ENCODE results near the gene TCEANC2. TPM values are rescaled to one million over a fixed set of nuclear protein-coding genes. Genes with fewer than 3 reads are reported as not detected.

Gene TCEANC2
- total RNA-seq, 2 donors from 2014 or later = 3.3 to 5.6 TPM

DNA sequence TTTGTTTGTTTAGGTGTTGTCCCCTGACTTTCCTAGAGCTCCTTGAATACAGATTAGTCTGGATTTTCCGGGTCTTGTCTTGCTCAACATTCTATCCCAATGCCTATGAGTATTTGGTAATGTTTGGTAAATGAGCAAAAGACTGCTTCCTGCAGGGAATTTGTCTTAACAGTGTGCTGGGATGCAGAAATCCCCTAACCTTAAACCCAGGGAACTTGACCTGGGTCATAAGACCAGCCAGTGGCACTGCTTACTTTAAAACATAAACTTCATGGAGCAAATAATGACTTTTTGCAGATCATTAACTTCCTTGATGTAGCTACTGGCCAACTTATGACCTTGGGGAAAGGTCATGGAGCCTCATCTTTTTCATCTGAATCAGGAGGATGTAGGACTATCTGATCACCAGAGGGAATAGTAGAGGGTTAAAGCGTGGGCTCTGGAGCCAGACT is 27.2 kb downstream of the TCEANC2 start:
- TF ChIP-seq, protein P1, sequence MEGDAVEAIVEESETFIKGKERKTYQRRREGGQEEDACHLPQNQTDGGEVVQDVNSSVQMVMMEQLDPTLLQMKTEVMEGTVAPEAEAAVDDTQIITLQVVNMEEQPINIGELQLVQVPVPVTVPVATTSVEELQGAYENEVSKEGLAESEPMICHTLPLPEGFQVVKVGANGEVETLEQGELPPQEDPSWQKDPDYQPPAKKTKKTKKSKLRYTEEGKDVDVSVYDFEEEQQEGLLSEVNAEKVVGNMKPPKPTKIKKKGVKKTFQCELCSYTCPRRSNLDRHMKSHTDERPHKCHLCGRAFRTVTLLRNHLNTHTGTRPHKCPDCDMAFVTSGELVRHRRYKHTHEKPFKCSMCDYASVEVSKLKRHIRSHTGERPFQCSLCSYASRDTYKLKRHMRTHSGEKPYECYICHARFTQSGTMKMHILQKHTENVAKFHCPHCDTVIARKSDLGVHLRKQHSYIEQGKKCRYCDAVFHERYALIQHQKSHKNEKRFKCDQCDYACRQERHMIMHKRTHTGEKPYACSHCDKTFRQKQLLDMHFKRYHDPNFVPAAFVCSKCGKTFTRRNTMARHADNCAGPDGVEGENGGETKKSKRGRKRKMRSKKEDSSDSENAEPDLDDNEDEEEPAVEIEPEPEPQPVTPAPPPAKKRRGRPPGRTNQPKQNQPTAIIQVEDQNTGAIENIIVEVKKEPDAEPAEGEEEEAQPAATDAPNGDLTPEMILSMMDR (IDR thresholded peaks at IDR 0.05) = no peak
- no peaks in the 10 kb centered on the region for H3K27me3 ChIP-seq
- DNase-seq (ENCODE audit: low spot score) = no peak
- no peak overlapping the region for H3K27ac ChIP-seq
- H3K4me3 ChIP-seq = no peak overlapping the region
- no peaks in the 10 kb centered on the region for H3K9me3 ChIP-seq
- peaks cover 0 to 5% of the 10 kb centered on the region in 2 donors for H3K4me1 ChIP-seq
- H3K36me3 ChIP-seq = no peaks in the 10 kb centered on the region

DNA sequence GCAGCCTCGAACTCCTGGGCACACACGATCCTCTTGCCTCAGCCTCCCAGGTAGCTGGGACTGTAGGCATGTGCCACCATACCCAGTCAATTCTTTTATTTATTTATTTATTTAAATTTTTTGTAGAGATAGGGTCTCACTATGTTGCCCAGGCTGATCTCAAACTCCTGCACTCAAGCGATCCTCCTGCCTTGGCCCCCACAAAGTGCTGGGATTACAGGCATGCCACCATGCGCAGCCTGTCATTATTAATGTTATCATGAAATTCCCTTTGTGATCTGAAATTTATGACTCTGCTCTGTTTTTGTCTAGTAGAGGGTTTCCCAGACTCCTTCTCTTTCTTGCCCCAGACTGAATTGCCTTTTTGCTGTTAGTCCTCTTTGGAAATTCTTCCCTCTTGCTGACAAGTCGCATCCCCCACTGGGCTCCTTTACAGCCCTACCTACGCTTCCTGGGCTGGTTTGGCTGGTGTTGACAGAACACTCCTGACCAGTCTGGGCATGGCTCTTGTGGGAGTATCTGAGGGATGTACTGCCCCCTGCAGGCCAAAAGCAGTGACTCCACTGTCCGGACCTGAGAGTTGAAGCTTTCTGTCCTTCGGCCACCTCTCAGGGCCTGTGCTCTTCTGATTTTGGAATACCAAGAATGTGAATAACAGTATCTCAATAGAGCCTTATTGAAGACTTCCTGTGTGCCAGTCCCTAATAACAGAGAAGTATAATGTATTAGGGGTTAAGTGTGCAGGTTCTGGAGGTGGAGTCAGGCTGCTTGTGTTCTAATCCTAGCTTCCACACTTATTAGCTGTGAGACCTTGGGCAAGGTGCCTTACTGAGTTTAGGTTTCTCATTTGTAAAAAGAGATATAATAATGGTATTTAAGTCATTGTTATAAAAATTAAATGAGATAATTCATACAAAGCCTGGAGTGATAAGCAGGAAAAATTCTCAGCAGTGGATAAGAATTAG is 28.2 kb downstream of the TCEANC2 start:
- TF ChIP-seq, protein P1 (IDR thresholded peaks at IDR 0.05) = peak; percentile 29 to 60
- Histone ChIP-seq H3K4me1 (peaks cover 0 to 5% of the 10 kb centered on the region in 2 donors), H3K9me3 (no peaks in the 10 kb centered on the region), H3K27ac (no peak overlapping the region), H3K4me3 (no peak overlapping the region), H3K27me3 (no peaks in the 10 kb centered on the region), H3K36me3 (no peaks in the 10 kb centered on the region)
- no peak for DNase-seq (ENCODE audit: low spot score)

DNA sequence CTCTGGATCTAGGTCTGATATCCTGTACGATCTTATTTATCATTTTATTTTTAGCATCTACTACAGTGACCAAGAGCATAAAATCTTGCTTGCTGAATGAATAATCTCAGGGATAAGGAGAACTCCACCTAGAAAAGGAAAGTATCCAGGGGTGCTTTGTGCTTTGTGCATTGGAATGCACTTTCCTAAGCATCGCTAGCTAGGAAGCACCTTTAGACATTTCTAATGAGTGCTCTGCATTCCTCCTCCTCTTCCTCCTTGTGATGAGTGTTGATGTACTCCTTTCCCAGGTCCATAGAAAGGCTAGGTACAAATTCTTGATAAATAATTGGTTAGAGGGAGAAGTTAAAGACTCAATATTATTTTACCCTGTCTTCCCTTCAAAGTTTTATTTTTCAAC is 31.4 kb downstream of the TCEANC2 start:
- Histone ChIP-seq H3K4me1 (no peaks in the 10 kb centered on the region), H3K27ac (no peak overlapping the region), H3K9me3 (no peaks in the 10 kb centered on the region), H3K36me3 (no peaks in the 10 kb centered on the region), H3K27me3 (no peaks in the 10 kb centered on the region), H3K4me3 (no peak overlapping the region)
- TF ChIP-seq, protein P1 (IDR thresholded peaks at IDR 0.05) = no peak
- no peak for DNase-seq (ENCODE audit: low spot score)

DNA sequence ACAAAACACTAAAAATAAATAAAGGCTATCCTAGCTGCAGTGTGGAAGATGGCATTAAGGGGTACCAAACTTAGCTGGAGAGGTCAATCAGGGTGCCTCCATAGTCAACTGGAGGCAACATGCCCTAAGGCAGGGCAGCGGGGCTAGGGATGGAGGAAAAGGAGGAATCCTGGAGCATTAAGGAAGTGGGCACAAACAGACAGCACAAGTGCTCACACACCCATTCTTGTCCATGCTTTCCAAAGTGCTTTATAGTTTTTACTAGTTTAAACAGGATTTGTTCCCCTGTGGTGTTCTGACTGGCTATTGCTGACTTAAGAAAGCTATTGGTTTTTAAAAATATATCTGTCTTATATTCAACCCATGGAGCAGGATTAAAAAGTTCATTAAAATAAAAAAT is 33.3 kb downstream of the TCEANC2 start:
- Histone ChIP-seq H3K4me3 (no peak overlapping the region), H3K4me1 (no peaks in the 10 kb centered on the region), H3K27ac (no peak overlapping the region), H3K9me3 (no peaks in the 10 kb centered on the region), H3K36me3 (no peaks in the 10 kb centered on the region), H3K27me3 (no peaks in the 10 kb centered on the region)
- TF ChIP-seq, protein P1 (IDR thresholded peaks at IDR 0.05) = no peak
- DNase-seq (ENCODE audit: low spot score) = no peak

DNA sequence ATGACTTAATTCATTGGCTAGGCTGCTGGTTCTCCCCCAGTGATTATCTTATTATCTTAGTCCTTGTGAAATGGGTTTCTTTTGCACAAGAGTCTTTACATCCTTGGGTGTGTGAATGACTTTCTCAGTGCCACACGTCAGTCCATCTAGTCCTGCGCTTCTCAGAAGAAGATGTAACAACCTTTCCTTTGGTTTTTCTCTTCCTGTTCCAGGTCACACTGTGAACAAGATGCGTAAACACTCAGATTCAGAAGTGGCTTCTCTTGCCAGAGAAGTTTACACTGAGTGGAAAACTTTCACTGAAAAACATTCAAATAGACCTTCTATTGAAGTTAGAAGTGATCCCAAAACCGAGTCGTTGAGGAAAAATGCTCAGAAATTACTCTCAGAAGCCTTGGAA is 35.0 kb downstream of the TCEANC2 start:
- no peak for DNase-seq (ENCODE audit: low spot score)
- Histone ChIP-seq H3K27ac (no peak overlapping the region), H3K4me1 (no peaks in the 10 kb centered on the region), H3K36me3 (no peaks in the 10 kb centered on the region), H3K4me3 (no peak overlapping the region), H3K9me3 (no peaks in the 10 kb centered on the region), H3K27me3 (no peaks in the 10 kb centered on the region)
- TF ChIP-seq, protein P1 (IDR thresholded peaks at IDR 0.05) = no peak

Data from right atrium auricular region (tissue), 2 donors.